Tibial nerve (tissue), 4 donors: ENCODE data around the gene VIPR2. TPM values are rescaled to one million over a fixed set of nuclear protein-coding genes. Genes with fewer than 3 reads are reported as not detected.

Source experiments
- DNase-seq, 2 donors: peaks; one replicate each; pipeline ENCODE4 v3.0.0-alpha.2; 2019; ENCODE audit warnings: low spot score in 2 of 2
- H3K27ac ChIP-seq, 4 donors: fragments of 200-600 bp; sonication (generic) in 3 of 4; one replicate each; pipeline ENCODE4 v1.5.1; 2017 to 2019; ENCODE audit warnings: mild to moderate bottlenecking in 1 of 4
- H3K27me3 ChIP-seq, 2 donors: fragments of 200-600 bp; sonication (generic) in 1 of 2; one replicate each; pipeline versions ENCODE4 v1.5.1 to v1.6.0; 2017 to 2019
- H3K36me3 ChIP-seq, 3 donors: fragments of 200-600 bp; sonication (generic); one replicate each; pipeline ENCODE4 v1.5.1; 2018 to 2019
- H3K4me1 ChIP-seq, 4 donors: fragments of 200-600 bp; sonication (generic) in 3 of 4; one replicate each; pipeline ENCODE4 v1.5.1; 2017 to 2019
- H3K4me3 ChIP-seq, 4 donors: fragments of 200-600 bp; sonication (generic) in 3 of 4; one replicate each; pipeline ENCODE4 v1.5.1; 2017 to 2019; ENCODE audit warnings: mild to moderate bottlenecking in 1 of 4, moderate library complexity in 1 of 4
- H3K9me3 ChIP-seq, 4 donors: fragments of 200-600 bp; sonication (generic) in 3 of 4; one replicate each; pipeline ENCODE4 v1.5.1; 2017 to 2019
- EP300 ChIP-seq, 2 donors: sonication (generic); formaldehyde crosslinking; IDR thresholded peaks; one replicate each; pipeline ENCODE4 v1.6.1; 2017; ENCODE audit warnings: antibody characterized with exemption in 2 of 2, mild to moderate bottlenecking in 1 of 2
- POLR2A ChIP-seq, 2 donors: fragments of 450-650 bp; IDR thresholded peaks; one replicate each; pipeline ENCODE4 v1.6.1; 2017; ENCODE audit warnings: antibody characterized with exemption in 2 of 2, mild to moderate bottlenecking in 2 of 2, moderate library complexity in 2 of 2
- WGBS, 2 donors: methylation state at CpG; one replicate each; pipeline ENCODE4 v1.1.5; 2018; 5-methylcytosine and 5-hydroxymethylcytosine counted together
- total RNA-seq, 4 donors: library from RNA; depleted of rRNA; stranded (reverse); fragments of >200 nt; gene quantifications; one replicate each; pipeline ENCODE4 v1.1.0, GENCODE V29; 2016
- TF ChIP-seq, protein P1 (sequence below), 5 experiments: fragments of 200-600 bp in 3 of 5; fragments of 450-650 bp in 2 of 5; sonication (generic) in 3 of 5; IDR thresholded peaks; one replicate each; pipeline ENCODE4 v1.5.1; 2016 to 2019; ENCODE audit warnings: antibody characterized with exemption in 5 of 5, mild to moderate bottlenecking in 3 of 5, moderate library complexity in 2 of 5

The VIPR2 gene
- total RNA-seq, 4 donors from 2014 or later = 0.22 to 3.6 (median 2.9) TPM

DNA sequence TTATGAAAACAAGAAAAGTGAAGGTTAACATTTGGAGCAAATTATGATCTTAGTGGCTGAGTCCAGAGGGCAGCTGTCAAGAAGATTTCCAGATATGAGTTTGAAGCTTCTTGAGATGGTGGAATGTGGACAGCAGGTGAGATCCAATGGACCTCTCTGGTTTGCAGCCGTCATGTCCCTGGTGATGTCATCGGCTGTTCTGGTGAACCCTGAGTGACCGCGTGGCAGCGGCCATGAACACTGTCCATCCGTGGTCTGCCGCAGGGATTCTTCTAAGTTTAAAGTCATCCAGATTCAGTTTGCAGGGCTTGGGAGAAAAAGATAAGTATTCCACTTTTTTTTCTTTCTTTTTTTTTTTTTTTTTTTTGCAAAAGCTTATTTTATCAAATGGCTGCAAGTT, 15.8 kb upstream of the VIPR2 start:
- no peaks in the 10 kb centered on the region for H3K27me3 ChIP-seq
- no peaks in the 10 kb centered on the region for H3K36me3 ChIP-seq
- H3K4me1 ChIP-seq = no peaks in the 10 kb centered on the region
- WGBS, 2 donors = 92 to 94% methylated on average over 7 of the region's 7 CpGs
- H3K4me3 ChIP-seq = no peak overlapping the region
- no peak for DNase-seq
- TF ChIP-seq EP300 (IDR thresholded peaks at IDR 0.05) = no peak
- TF ChIP-seq, protein P1, sequence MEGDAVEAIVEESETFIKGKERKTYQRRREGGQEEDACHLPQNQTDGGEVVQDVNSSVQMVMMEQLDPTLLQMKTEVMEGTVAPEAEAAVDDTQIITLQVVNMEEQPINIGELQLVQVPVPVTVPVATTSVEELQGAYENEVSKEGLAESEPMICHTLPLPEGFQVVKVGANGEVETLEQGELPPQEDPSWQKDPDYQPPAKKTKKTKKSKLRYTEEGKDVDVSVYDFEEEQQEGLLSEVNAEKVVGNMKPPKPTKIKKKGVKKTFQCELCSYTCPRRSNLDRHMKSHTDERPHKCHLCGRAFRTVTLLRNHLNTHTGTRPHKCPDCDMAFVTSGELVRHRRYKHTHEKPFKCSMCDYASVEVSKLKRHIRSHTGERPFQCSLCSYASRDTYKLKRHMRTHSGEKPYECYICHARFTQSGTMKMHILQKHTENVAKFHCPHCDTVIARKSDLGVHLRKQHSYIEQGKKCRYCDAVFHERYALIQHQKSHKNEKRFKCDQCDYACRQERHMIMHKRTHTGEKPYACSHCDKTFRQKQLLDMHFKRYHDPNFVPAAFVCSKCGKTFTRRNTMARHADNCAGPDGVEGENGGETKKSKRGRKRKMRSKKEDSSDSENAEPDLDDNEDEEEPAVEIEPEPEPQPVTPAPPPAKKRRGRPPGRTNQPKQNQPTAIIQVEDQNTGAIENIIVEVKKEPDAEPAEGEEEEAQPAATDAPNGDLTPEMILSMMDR (IDR thresholded peaks at IDR 0.05) = no peak
- TF ChIP-seq POLR2A (IDR thresholded peaks at IDR 0.05) = no peak
- H3K9me3 ChIP-seq = peaks cover 0 to 2% (median 0%) of the 10 kb centered on the region in 4 donors
- H3K27ac ChIP-seq = no peak overlapping the region

DNA sequence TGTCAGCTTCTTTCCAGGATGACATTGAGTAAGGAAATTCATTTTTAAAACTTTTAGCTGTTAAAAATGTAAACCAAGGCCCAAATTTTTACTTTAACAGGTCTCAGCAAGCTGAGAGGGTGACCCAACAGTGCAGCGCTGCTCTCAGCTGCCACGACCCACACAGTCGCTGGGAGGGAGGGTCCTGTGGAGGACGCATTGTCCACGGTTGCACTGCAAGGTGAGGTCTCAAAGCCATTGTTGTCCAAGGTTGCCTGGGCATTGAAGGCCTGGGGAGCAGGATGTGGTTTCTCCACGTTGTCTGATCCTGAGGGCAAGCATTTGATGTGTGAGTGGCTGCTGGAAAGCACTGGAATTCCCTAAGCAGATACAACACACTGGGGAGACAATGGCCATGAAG, 15.1 kb upstream of the VIPR2 start:
- Histone ChIP-seq H3K4me1 (no peaks in the 10 kb centered on the region), H3K27ac (no peak overlapping the region), H3K36me3 (no peaks in the 10 kb centered on the region), H3K9me3 (no peaks in the 10 kb centered on the region), H3K4me3 (no peak overlapping the region), H3K27me3 (no peaks in the 10 kb centered on the region)
- no peak for DNase-seq
- WGBS, 2 donors = 77 to 84% methylated on average over 6 of the region's 6 CpGs
- TF ChIP-seq, protein P1 (IDR thresholded peaks at IDR 0.05) = no peak
- TF ChIP-seq EP300 (IDR thresholded peaks at IDR 0.05) (no peak), POLR2A (IDR thresholded peaks at IDR 0.05) (no peak)

DNA sequence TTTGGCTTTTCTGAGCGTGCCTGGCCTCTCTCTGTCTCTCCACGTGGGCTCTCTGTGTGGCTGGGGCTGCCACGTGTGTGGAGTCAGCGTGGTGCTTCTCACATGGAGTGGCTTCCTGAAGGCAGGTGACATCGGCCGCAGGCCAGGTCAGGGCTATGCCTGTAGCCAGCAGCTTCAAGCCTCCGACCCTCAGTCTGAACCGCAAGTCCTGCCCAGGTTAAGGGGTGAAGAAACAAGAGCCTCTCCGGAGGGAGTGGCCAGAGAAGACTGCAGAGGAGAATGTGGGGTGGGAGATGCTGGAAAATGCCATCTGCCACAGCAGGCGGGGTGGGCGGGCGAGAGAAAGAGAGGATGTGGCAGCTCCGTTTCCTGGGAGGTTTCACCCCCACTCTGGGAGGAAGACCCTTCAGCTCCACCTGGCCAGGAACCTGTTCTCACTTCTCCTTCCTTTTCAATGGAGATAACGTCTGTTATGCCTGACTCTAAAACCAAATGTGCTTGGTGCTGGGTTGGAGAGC, 14.3 kb upstream of the VIPR2 start:
- no peak for TF ChIP-seq EP300 (IDR thresholded peaks at IDR 0.05)
- TF ChIP-seq, protein P1 (IDR thresholded peaks at IDR 0.05) = no peak
- TF ChIP-seq POLR2A (IDR thresholded peaks at IDR 0.05) = no peak
- Histone ChIP-seq H3K27me3 (no peaks in the 10 kb centered on the region), H3K27ac (no peak overlapping the region), H3K4me3 (no peak overlapping the region), H3K36me3 (no peaks in the 10 kb centered on the region), H3K4me1 (no peaks in the 10 kb centered on the region), H3K9me3 (no peaks in the 10 kb centered on the region)
- no peak for DNase-seq
- 65 to 69% methylated on average over 12 to 13 of the region's 14 CpGs for whole genome bisulfite sequencing, 2 donors

DNA sequence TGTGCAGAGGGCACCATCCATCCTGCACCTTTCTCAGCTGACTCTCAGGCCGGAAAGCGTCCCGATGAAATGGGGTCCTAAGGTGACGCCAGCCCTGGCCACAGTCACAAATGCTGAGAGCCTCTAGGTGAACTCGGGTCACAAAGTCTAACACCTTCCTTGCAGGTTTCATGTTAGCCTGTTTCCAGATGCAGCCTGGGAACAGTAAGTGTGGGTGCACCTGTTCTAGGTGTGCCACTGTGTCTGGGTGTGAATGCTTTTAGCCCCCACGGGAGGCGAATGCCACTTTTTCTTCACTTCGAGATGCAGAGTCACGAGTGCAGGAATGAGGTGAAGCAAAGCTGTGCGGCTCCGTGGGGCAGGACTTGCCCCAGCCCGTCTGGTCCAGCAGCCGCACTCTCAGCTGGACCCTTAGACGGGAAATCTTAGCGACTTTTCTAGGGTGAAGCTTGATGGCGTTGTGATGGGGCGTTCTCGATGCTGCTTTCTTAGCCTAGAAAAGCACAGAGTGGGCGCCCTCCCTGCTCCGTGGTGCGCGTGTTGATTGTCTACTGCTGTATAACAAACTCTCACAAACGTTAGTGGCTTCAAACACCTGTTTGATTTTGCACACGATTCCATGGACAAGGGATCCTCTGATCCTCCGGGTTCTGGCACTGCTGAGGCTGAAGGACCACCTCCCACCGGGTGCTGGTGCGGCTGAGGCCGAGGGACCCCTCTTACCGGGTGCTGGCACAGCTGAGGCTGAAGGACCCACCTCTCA, 13.6 kb upstream of the VIPR2 start:
- TF ChIP-seq, protein P1 (IDR thresholded peaks at IDR 0.05) = no peak
- TF ChIP-seq POLR2A (IDR thresholded peaks at IDR 0.05) (no peak), EP300 (IDR thresholded peaks at IDR 0.05) (no peak)
- no peak for DNase-seq
- no peaks in the 10 kb centered on the region for H3K9me3 ChIP-seq
- H3K36me3 ChIP-seq = no peaks in the 10 kb centered on the region
- no peak overlapping the region for H3K27ac ChIP-seq
- no peaks in the 10 kb centered on the region for H3K4me1 ChIP-seq
- no peak overlapping the region for H3K4me3 ChIP-seq
- H3K27me3 ChIP-seq = no peaks in the 10 kb centered on the region
- 89 to 91% methylated on average over 28 to 29 of the region's 29 CpGs for whole genome bisulfite sequencing, 2 donors

DNA sequence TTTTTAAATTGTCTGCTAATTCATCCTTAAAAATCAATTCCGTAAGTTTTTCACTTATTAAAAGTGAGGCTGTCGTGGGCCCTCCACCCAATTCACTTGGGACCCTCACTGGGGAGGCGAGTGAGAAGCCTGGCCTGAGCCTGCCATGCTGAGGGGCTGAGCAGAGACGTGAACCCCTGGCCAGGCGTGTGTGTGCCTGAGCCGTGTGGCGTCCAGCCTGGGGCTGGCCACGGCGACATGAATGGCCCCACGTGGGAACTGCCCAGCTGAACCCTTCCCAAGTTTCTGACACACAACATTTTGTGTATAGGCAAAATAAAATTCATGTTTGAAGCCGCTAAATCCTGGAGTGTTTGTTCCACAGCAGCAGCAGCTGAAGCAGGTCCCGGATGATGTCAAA, 13.0 kb upstream of the VIPR2 start:
- Histone ChIP-seq H3K9me3 (no peaks in the 10 kb centered on the region), H3K36me3 (no peaks in the 10 kb centered on the region), H3K4me1 (no peaks in the 10 kb centered on the region), H3K27me3 (no peaks in the 10 kb centered on the region), H3K27ac (no peak overlapping the region), H3K4me3 (no peak overlapping the region)
- WGBS, 2 donors = 87 to 92% methylated on average over 11 to 12 of the region's 12 CpGs
- TF ChIP-seq, protein P1 (IDR thresholded peaks at IDR 0.05) = no peak
- no peak for TF ChIP-seq POLR2A (IDR thresholded peaks at IDR 0.05)
- TF ChIP-seq EP300 (IDR thresholded peaks at IDR 0.05) = no peak
- no peak for DNase-seq
